Neuronal stem cell (in vitro differentiated cells): ENCODE data around the gene YTHDF1.

Source experiments
- DNase-seq: peaks from one replicate; pipeline ENCODE4 v3.0.0-alpha.2; 2013; ENCODE audit warnings: low spot score
- H2AFZ ChIP-seq: one replicate; pipeline ENCODE4 v1.6.1; 2013; ENCODE audit warnings: mild to moderate bottlenecking, low read length, inconsistent platforms
- H2AK5ac ChIP-seq: 2 replicates; pipeline ENCODE4 v1.6.1; 2013; ENCODE audit warnings: low read depth, mild to moderate bottlenecking, inconsistent platforms, low read length, moderate library complexity, mixed read lengths
- H2BK120ac ChIP-seq: 2 replicates; pipeline ENCODE4 v1.6.1; 2013; ENCODE audit warnings: low read depth, mild to moderate bottlenecking, inconsistent platforms, low read length, moderate library complexity, mixed read lengths
- H2BK12ac ChIP-seq: one replicate; pipeline ENCODE4 v1.6.1; 2013; ENCODE audit warnings: low read length, inconsistent platforms
- H2BK15ac ChIP-seq: 2 replicates; pipeline ENCODE4 v1.6.1; 2013; ENCODE audit warnings: mild to moderate bottlenecking, low read length, inconsistent platforms, mixed read lengths
- H2BK5ac ChIP-seq: one replicate; pipeline ENCODE4 v1.6.1; 2013; ENCODE audit warnings: inconsistent platforms, mild to moderate bottlenecking, low read length, moderate library complexity
- H3K14ac ChIP-seq: one replicate; pipeline ENCODE4 v1.6.1; 2013; ENCODE audit warnings: low read length, inconsistent platforms
- H3K18ac ChIP-seq: 2 replicates; pipeline ENCODE4 v1.6.1; 2013; ENCODE audit warnings: low read length, inconsistent platforms
- H3K23ac ChIP-seq: 2 replicates; pipeline ENCODE4 v1.6.1; 2013; ENCODE audit warnings: low read depth, mild to moderate bottlenecking, mixed read lengths, low read length, inconsistent platforms; ENCODE audit not compliant: poor library complexity
- H3K27ac ChIP-seq: replicated peaks from 3 replicates; pipeline ENCODE4 v1.5.1; 2013; ENCODE audit warnings: low read length, inconsistent platforms
- H3K27me3 ChIP-seq, 3 experiments: 2 replicates each; pipeline ENCODE4 v1.6.1; 2013; ENCODE audit warnings: low read length in 3 of 3, mild to moderate bottlenecking in 2 of 3, inconsistent platforms in 1 of 3, low read depth in 1 of 3, mixed read lengths in 1 of 3, moderate library complexity in 1 of 3; ENCODE audit not compliant: control insufficient read depth in 3 of 3, insufficient read depth in 3 of 3
- H3K36me3 ChIP-seq, 2 donors: replicated peaks in 1 of 2; 2 replicates each; pipeline ENCODE4 v1.6.1; 2013; ENCODE audit warnings: low read length in 2 of 2; ENCODE audit not compliant: control insufficient read depth in 2 of 2, insufficient read depth in 2 of 2
- H3K4ac ChIP-seq: 2 replicates; pipeline ENCODE4 v1.6.1; 2013; ENCODE audit warnings: inconsistent platforms, mild to moderate bottlenecking, low read length, moderate library complexity
- H3K4me1 ChIP-seq, 2 donors: 1 replicate in 1 of 2; 2 replicates in 1 of 2; pipeline ENCODE4 v1.6.1; 2013; ENCODE audit warnings: low read length in 2 of 2, low read depth in 1 of 2; ENCODE audit not compliant: control insufficient read depth in 2 of 2, insufficient read depth in 1 of 2
- H3K4me2 ChIP-seq: one replicate; pipeline ENCODE4 v1.6.1; 2013; ENCODE audit warnings: mild to moderate bottlenecking, low read length, inconsistent platforms; ENCODE audit not compliant: insufficient read depth, poor library complexity, severe bottlenecking
- H3K4me3 ChIP-seq, 2 donors: 2 replicates each; pipeline ENCODE4 v1.5.1; 2013; ENCODE audit warnings: low read length in 2 of 2, mild to moderate bottlenecking in 2 of 2, inconsistent platforms in 1 of 2, moderate library complexity in 1 of 2
- H3K79me1 ChIP-seq: one replicate; pipeline ENCODE4 v1.6.1; 2013; ENCODE audit warnings: low read depth, mild to moderate bottlenecking, inconsistent platforms, low read length, moderate library complexity
- H3K9ac ChIP-seq: one replicate; pipeline ENCODE4 v1.6.1; 2013; ENCODE audit warnings: mild to moderate bottlenecking, low read depth, low read length, inconsistent platforms; ENCODE audit not compliant: poor library complexity
- H3K9me3 ChIP-seq, 2 donors: replicated peaks in 1 of 2; 2 replicates each; pipeline versions ENCODE3 to v1.6.1; 2013; ENCODE audit warnings: low read length in 2 of 2, mild to moderate bottlenecking in 2 of 2, inconsistent platforms in 1 of 2, low read depth in 1 of 2, mixed read lengths in 1 of 2, moderate library complexity in 1 of 2; ENCODE audit not compliant: control insufficient read depth in 2 of 2, insufficient read depth in 1 of 2
- H4K8ac ChIP-seq: one replicate; pipeline ENCODE4 v1.6.1; 2013; ENCODE audit warnings: low read depth, mild to moderate bottlenecking, inconsistent platforms, low read length, moderate library complexity
- H4K91ac ChIP-seq: one replicate; pipeline ENCODE4 v1.6.1; 2013; ENCODE audit warnings: low read length, low read depth, mild to moderate bottlenecking, inconsistent platforms; ENCODE audit not compliant: poor library complexity
- WGBS, 2 donors: extraction: QIAGEN DNeasy Blood & Tissue Kit; methylation state at CpG; one replicate each; pipeline ENCODE4 v1.1.7; 2013; ENCODE audit warnings: missing lambda C conversion rate in 2 of 2, mixed read lengths in 1 of 2; ENCODE audit not compliant: insufficient read length in 2 of 2, insufficient replicate concordance in 1 of 2; ENCODE audit errors: extremely low coverage in 2 of 2; 5-methylcytosine and 5-hydroxymethylcytosine counted together

YTHDF1 gene

DNA sequence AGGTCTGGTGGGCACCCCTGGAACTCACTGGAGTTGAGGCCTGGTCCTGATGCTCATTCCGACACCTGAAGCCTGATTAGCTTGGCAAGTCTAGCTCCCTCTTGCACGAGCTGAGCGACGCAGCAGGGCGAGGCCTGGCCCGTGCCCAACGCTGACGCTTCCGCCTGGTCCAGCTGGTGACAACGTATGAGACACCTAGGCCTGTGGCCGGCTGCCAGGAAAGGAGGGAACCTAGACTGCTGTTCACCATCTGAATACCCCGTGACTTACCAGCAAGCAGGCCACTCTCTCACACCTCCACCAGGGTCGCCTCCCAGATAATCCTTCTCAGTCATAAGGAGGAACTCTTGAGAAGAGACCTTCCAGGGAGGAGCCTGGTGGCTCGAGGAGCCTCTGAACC lies 24.5 kb downstream of the YTHDF1 start:
- H3K27me3 ChIP-seq = no peaks in the 10 kb centered on the region
- no peak overlapping the region for H2BK5ac ChIP-seq
- H3K4me1 ChIP-seq = peaks cover 0 to 2% of the 10 kb centered on the region in 2 donors
- H4K91ac ChIP-seq = no peak overlapping the region
- H3K4me3 ChIP-seq = peak overlapping the region in 1 of 2 donors; percentile 57
- no peaks in the 10 kb centered on the region for H3K9me3 ChIP-seq
- no peak overlapping the region for H3K27ac ChIP-seq
- no peak overlapping the region for H3K18ac ChIP-seq
- no peak overlapping the region for H4K8ac ChIP-seq
- peak overlapping the region; percentile 43 for H3K23ac ChIP-seq
- H2AFZ ChIP-seq = no peak overlapping the region
- no peak overlapping the region for H2BK12ac ChIP-seq
- no peak overlapping the region for H2BK15ac ChIP-seq
- H3K36me3 ChIP-seq = peaks cover 5 to 24% of the 10 kb centered on the region in 2 donors
- H2BK120ac ChIP-seq = no peak overlapping the region
- H3K4me2 ChIP-seq = no peak overlapping the region
- no peak overlapping the region for H3K9ac ChIP-seq
- no peak overlapping the region for H3K14ac ChIP-seq
- H2AK5ac ChIP-seq = no peak overlapping the region
- peaks cover 5% of the 10 kb centered on the region for H3K79me1 ChIP-seq
- no peak for DNase-seq
- WGBS, 2 donors = no CpG with 5 or more reads among the region's 14 CpGs
- H3K4ac ChIP-seq = no peak overlapping the region

GRCh38 chr20:63190828-63191227 lies 25.1 kb downstream of the YTHDF1 start:
- Histone ChIP-seq H3K23ac (no peak overlapping the region), H2BK5ac (no peak overlapping the region), H4K91ac (no peak overlapping the region), H3K9me3 (no peaks in the 10 kb centered on the region), H3K9ac (no peak overlapping the region), H2AFZ (no peak overlapping the region), H3K27me3 (no peaks in the 10 kb centered on the region), H4K8ac (no peak overlapping the region), H3K79me1 (peaks cover 5% of the 10 kb centered on the region), H2BK15ac (no peak overlapping the region), H2AK5ac (peak overlapping the region; percentile 46), H3K27ac (no peak overlapping the region), H3K4me2 (peak overlapping the region; percentile 11), H2BK120ac (no peak overlapping the region), H3K4me3 (no peak overlapping the region), H3K4ac (no peak overlapping the region), H2BK12ac (no peak overlapping the region), H3K36me3 (peaks cover 5 to 19% of the 10 kb centered on the region in 2 donors), H3K14ac (peak overlapping the region; percentile 94), H3K18ac (peak overlapping the region; percentile 57), H3K4me1 (peaks cover 0 to 2% of the 10 kb centered on the region in 2 donors)
- no CpG with 5 or more reads among the region's 20 CpGs for WGBS, 2 donors
- no peak for DNase-seq

- H2BK120ac ChIP-seq = no peak overlapping the region
- no peak overlapping the region for H2BK5ac ChIP-seq
- H3K18ac ChIP-seq = no peak overlapping the region
- H3K9ac ChIP-seq = no peak overlapping the region
- DNase-seq = no peak
- H3K36me3 ChIP-seq = peaks cover under 1 to 10% of the 10 kb centered on the region in 2 donors
- H3K4me3 ChIP-seq = no peak overlapping the region
- no peaks in the 10 kb centered on the region for H3K27me3 ChIP-seq
- no peak overlapping the region for H3K23ac ChIP-seq
- peaks cover 0 to 2% of the 10 kb centered on the region in 2 donors for H3K9me3 ChIP-seq
- H2AFZ ChIP-seq = no peak overlapping the region
- no peak overlapping the region for H2BK12ac ChIP-seq
- H4K8ac ChIP-seq = no peak overlapping the region
- no peak overlapping the region for H4K91ac ChIP-seq
- no peak overlapping the region for H3K4ac ChIP-seq
- no peak overlapping the region for H3K4me2 ChIP-seq
- no peak overlapping the region for H2AK5ac ChIP-seq
- no peak overlapping the region for H3K27ac ChIP-seq
- H3K14ac ChIP-seq = no peak overlapping the region
- H2BK15ac ChIP-seq = no peak overlapping the region
- no CpG with 5 or more reads among the region's 17 CpGs for WGBS, 2 donors
- peaks cover 0 to 2% of the 10 kb centered on the region in 2 donors for H3K4me1 ChIP-seq
- peaks cover 2% of the 10 kb centered on the region for H3K79me1 ChIP-seq
These were observed 25.9 kb downstream of the YTHDF1 start for GRCh38 chr20:63189846-63190559.

DNA sequence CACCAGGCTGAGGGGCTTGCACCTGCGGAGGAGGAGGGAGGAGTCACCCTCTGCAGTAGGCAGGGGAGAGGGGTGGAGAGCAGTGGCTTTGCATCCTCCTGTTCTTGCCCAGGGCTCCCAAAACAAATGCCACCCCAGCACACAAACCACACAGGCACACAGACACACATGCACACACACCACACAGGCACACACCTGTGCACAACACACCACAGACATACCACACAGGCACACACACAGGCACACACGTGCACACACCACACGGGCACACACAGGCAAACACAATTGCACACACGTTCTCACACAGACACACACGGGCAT lies 26.6 kb downstream of the YTHDF1 start:
- peaks cover 2% of the 10 kb centered on the region for H3K79me1 ChIP-seq
- peak overlapping the region in 1 of 2 donors; percentile 60 for H3K4me3 ChIP-seq
- H2BK15ac ChIP-seq = no peak overlapping the region
- DNase-seq = no peak
- H2BK120ac ChIP-seq = no peak overlapping the region
- peaks cover 0 to 3% of the 10 kb centered on the region in 2 donors for H3K36me3 ChIP-seq
- H3K4me2 ChIP-seq = no peak overlapping the region
- H2BK12ac ChIP-seq = no peak overlapping the region
- whole genome bisulfite sequencing, 2 donors = no CpG with 5 or more reads among the region's 5 CpGs
- H3K27me3 ChIP-seq = no peaks in the 10 kb centered on the region
- H3K4ac ChIP-seq = no peak overlapping the region
- peak overlapping the region; percentile 82 for H3K14ac ChIP-seq
- no peak overlapping the region for H4K8ac ChIP-seq
- H2AK5ac ChIP-seq = no peak overlapping the region
- no peak overlapping the region for H2AFZ ChIP-seq
- H3K18ac ChIP-seq = peak overlapping the region; percentile 13
- peak overlapping the region; percentile 13 for H2BK5ac ChIP-seq
- peaks cover 0 to 2% of the 10 kb centered on the region in 2 donors for H3K4me1 ChIP-seq
- H4K91ac ChIP-seq = peak overlapping the region; percentile 64
- H3K27ac ChIP-seq = no peak overlapping the region
- no peak overlapping the region for H3K9ac ChIP-seq
- H3K9me3 ChIP-seq = peaks cover 0 to 2% of the 10 kb centered on the region in 2 donors
- H3K23ac ChIP-seq = peak overlapping the region; percentile 85
